Suprapubic skin (tissue), 4 donors: ENCODE measurements around the gene EMP2. TPM values are rescaled to one million over a fixed set of nuclear protein-coding genes. Genes with fewer than 3 reads are reported as not detected.

Experiments used
- DNase-seq, 2 donors: peaks; one replicate each; pipeline ENCODE4 v3.0.0-alpha.2; 2019; ENCODE audit warnings: low spot score in 2 of 2
- H3K27ac ChIP-seq: fragments of 200-600 bp; sonication (generic); one replicate; pipeline ENCODE4 v1.5.1; 2019
- H3K27me3 ChIP-seq: fragments of 200-600 bp; sonication (generic); one replicate; pipeline ENCODE4 v1.5.1; 2019
- H3K36me3 ChIP-seq: fragments of 200-600 bp; sonication (generic); one replicate; pipeline ENCODE4 v1.5.1; 2019
- H3K4me1 ChIP-seq: fragments of 200-600 bp; sonication (generic); one replicate; pipeline ENCODE4 v1.5.1; 2019
- H3K4me3 ChIP-seq: fragments of 200-600 bp; sonication (generic); one replicate; pipeline ENCODE4 v1.5.1; 2019; ENCODE audit warnings: mild to moderate bottlenecking
- H3K9me3 ChIP-seq: fragments of 200-600 bp; sonication (generic); one replicate; pipeline ENCODE4 v1.5.1; 2019
- EP300 ChIP-seq: sonication (generic); formaldehyde crosslinking; IDR thresholded peaks from one replicate; pipeline ENCODE4 v1.6.1; 2017; ENCODE audit warnings: antibody characterized with exemption
- POLR2A ChIP-seq, 2 donors: fragments of 450-650 bp; IDR thresholded peaks; one replicate each; pipeline ENCODE4 v1.6.1; 2017; ENCODE audit warnings: antibody characterized with exemption in 2 of 2, mild to moderate bottlenecking in 2 of 2, moderate library complexity in 2 of 2
- POLR2AphosphoS5 ChIP-seq, 3 donors: sonication (generic); formaldehyde crosslinking; IDR thresholded peaks; one replicate each; pipeline ENCODE4 v1.6.1; 2017; ENCODE audit warnings: antibody characterized with exemption in 3 of 3
- whole genome bisulfite sequencing: methylation state at CpG from one replicate; pipeline ENCODE4 v1.1.5; 2018; 5-methylcytosine and 5-hydroxymethylcytosine counted together
- total RNA-seq, 4 donors: library from RNA; depleted of rRNA; stranded (reverse); fragments of >200 nt; gene quantifications; one replicate each; pipeline ENCODE4 v1.1.0, GENCODE V29; 2016
- TF ChIP-seq, protein P1 (sequence below), 2 donors: fragments of 200-600 bp in 1 of 2; fragments of 450-650 bp in 1 of 2; sonication (generic) in 1 of 2; IDR thresholded peaks; one replicate each; pipeline ENCODE4 v1.5.1; 2016 to 2019; ENCODE audit warnings: antibody characterized with exemption in 2 of 2, mild to moderate bottlenecking in 1 of 2, moderate library complexity in 1 of 2

Gene EMP2
- total RNA-seq, 4 donors from 2014 or later, result 91.6 to 187 (median 139) TPM

GRCh38 chr16:10613785-10614485 lies 33.5 kb upstream of the EMP2 start:
- H3K27ac ChIP-seq, result no peak overlapping the region
- H3K9me3 ChIP-seq, result no peaks in the 10 kb centered on the region
- 71% methylated on average over 6 of the region's 6 CpGs for WGBS
- TF ChIP-seq, protein P1, sequence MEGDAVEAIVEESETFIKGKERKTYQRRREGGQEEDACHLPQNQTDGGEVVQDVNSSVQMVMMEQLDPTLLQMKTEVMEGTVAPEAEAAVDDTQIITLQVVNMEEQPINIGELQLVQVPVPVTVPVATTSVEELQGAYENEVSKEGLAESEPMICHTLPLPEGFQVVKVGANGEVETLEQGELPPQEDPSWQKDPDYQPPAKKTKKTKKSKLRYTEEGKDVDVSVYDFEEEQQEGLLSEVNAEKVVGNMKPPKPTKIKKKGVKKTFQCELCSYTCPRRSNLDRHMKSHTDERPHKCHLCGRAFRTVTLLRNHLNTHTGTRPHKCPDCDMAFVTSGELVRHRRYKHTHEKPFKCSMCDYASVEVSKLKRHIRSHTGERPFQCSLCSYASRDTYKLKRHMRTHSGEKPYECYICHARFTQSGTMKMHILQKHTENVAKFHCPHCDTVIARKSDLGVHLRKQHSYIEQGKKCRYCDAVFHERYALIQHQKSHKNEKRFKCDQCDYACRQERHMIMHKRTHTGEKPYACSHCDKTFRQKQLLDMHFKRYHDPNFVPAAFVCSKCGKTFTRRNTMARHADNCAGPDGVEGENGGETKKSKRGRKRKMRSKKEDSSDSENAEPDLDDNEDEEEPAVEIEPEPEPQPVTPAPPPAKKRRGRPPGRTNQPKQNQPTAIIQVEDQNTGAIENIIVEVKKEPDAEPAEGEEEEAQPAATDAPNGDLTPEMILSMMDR (IDR thresholded peaks at IDR 0.05), result no peak
- TF ChIP-seq POLR2A (IDR thresholded peaks at IDR 0.05), result no peak
- no peak for TF ChIP-seq EP300
- TF ChIP-seq POLR2AphosphoS5 (IDR thresholded peaks at IDR 0.05), result no peak
- no peak for DNase-seq
- H3K4me1 ChIP-seq, result peaks cover 29% of the 10 kb centered on the region
- H3K36me3 ChIP-seq, result no peaks in the 10 kb centered on the region
- H3K4me3 ChIP-seq, result no peak overlapping the region
- no peaks in the 10 kb centered on the region for H3K27me3 ChIP-seq

GRCh38 chr16:10612649-10613179 lies 32.3 kb upstream of the EMP2 start:
- Histone ChIP-seq H3K4me1 (peaks cover 20% of the 10 kb centered on the region), H3K9me3 (no peaks in the 10 kb centered on the region), H3K27ac (no peak overlapping the region), H3K4me3 (no peak overlapping the region), H3K36me3 (no peaks in the 10 kb centered on the region), H3K27me3 (no peaks in the 10 kb centered on the region)
- TF ChIP-seq POLR2A (IDR thresholded peaks at IDR 0.05) (no peak), EP300 (no peak), POLR2AphosphoS5 (IDR thresholded peaks at IDR 0.05) (no peak)
- TF ChIP-seq, protein P1 (IDR thresholded peaks at IDR 0.05), result no peak
- no peak for DNase-seq
- WGBS, result 25% methylated on average over 5 of the region's 6 CpGs

DNA sequence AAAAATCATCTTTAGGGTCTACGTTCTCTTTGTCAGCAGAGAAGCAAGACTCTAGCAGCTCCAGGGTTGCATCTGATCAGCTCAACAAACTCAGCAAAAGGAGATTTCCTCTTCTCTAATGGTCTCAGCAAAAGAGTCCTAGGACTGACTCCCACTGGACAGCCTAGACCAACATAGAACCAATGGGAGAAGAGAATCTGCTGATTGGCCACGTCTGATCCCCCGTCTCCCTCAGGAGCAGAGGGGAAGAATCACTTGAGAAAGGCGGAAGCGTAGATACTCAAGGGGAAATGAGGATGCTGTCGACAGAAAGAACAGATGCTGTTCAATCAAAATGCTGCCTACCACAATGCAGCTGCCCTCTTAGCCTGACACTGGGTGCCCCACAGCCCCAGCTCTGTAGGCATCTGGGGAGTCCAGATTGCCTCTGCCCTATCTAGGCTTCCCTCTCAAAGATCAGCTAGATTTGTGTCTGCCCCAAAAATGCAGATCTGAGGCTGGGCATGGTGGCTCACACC lies 31.5 kb upstream of the EMP2 start:
- TF ChIP-seq EP300, result no peak
- TF ChIP-seq, protein P1 (IDR thresholded peaks at IDR 0.05), result no peak
- no peak for TF ChIP-seq POLR2A (IDR thresholded peaks at IDR 0.05)
- no peak for TF ChIP-seq POLR2AphosphoS5 (IDR thresholded peaks at IDR 0.05)
- no peak for DNase-seq
- Histone ChIP-seq H3K27me3 (no peaks in the 10 kb centered on the region), H3K4me1 (peaks cover 11% of the 10 kb centered on the region), H3K4me3 (no peak overlapping the region), H3K36me3 (no peaks in the 10 kb centered on the region), H3K27ac (no peak overlapping the region), H3K9me3 (no peaks in the 10 kb centered on the region)
- WGBS, result 94% methylated on average over 6 of the region's 6 CpGs

DNA sequence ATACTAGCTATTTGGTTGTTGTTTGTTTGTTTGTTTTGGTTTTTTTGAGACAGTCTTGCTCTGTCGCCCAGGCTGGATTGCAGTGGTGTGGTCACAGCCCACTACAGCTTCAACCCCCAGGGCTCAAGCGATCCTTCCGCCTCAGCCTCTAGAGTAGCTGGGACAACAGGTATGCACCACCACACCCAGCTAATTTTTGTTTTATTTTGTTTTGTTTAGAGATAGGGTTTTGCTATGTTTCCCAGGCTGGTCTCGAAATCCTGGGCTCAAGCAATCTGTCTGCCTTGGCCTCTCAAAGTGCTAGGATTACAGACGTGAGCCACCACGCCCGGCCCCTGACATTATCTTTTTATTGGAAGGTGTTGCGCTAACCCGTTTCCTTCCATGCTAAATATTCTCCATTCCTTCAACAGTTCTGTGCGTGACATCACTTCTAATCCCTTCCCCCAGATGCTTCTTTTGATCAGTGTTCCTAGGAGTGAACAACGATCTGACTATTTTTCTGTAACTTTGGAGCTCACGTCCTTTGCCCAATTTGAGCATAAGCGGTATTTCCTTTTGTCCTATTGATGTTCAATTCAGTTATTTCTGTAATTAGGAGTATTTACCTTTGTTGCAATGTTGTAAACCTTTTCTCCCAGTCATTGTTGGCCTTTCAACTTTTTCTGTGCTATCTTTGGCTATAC lies 30.2 kb upstream of the EMP2 start:
- no peaks in the 10 kb centered on the region for H3K36me3 ChIP-seq
- DNase-seq, result no peak
- peaks cover 6% of the 10 kb centered on the region for H3K4me1 ChIP-seq
- no peak overlapping the region for H3K27ac ChIP-seq
- TF ChIP-seq POLR2AphosphoS5 (IDR thresholded peaks at IDR 0.05), result no peak
- TF ChIP-seq POLR2A (IDR thresholded peaks at IDR 0.05), result no peak
- no peak for TF ChIP-seq EP300
- TF ChIP-seq, protein P1 (IDR thresholded peaks at IDR 0.05), result no peak
- 68% methylated on average over 13 of the region's 13 CpGs for WGBS
- no peak overlapping the region for H3K4me3 ChIP-seq
- H3K27me3 ChIP-seq, result no peaks in the 10 kb centered on the region
- H3K9me3 ChIP-seq, result no peaks in the 10 kb centered on the region

GRCh38 chr16:10609402-10609774 lies 29.0 kb upstream of the EMP2 start:
- Histone ChIP-seq H3K4me1 (peaks cover 6% of the 10 kb centered on the region), H3K36me3 (no peaks in the 10 kb centered on the region), H3K27me3 (no peaks in the 10 kb centered on the region), H3K4me3 (no peak overlapping the region), H3K27ac (no peak overlapping the region), H3K9me3 (no peaks in the 10 kb centered on the region)
- WGBS, result 74% methylated on average over 7 of the region's 7 CpGs
- DNase-seq, result no peak
- TF ChIP-seq POLR2A (IDR thresholded peaks at IDR 0.05) (no peak), EP300 (no peak), POLR2AphosphoS5 (IDR thresholded peaks at IDR 0.05) (no peak)
- TF ChIP-seq, protein P1 (IDR thresholded peaks at IDR 0.05), result no peak
